Caco-2 (cell line): Measurements from ENCODE around the gene PPM1G. TPM values are rescaled to one million over a fixed set of nuclear protein-coding genes. Genes with fewer than 3 reads are reported as not detected.

Experiments used
- BruUV-seq: library from RNA; stranded (reverse); fragments of 400-500 nt; replicated peaks from 2 replicates; lab custom pipeline; 2021; lab: Mats Ljungman, UMichigan
- CTCF ChIA-PET: fragments of 300-600 bp; sonication (Branson Sonifier 250); formaldehyde crosslinking; loops from one replicate; lab custom pipeline; 2022; ENCODE audit warnings: antibody characterized with exemption; lab: Charles Lee
- POLR2A ChIA-PET: fragments of 300-600 bp; sonication (Branson Sonifier 250); formaldehyde crosslinking; loops from one replicate; lab custom pipeline; 2022; ENCODE audit warnings: antibody characterized with exemption; lab: Charles Lee
- DNase-seq, 2 experiments: peaks; one replicate each; pipeline versions ENCODE4 v3.0.0 to v3.0.0-alpha.2; 2020 to 2022
- H3K27me3 ChIP-seq: replicated peaks from 2 replicates; pipeline ENCODE4 v1.6.0; 2011; ENCODE audit warnings: low read length; ENCODE audit not compliant: control insufficient read depth, insufficient read depth
- H3K36me3 ChIP-seq: 2 replicates; pipeline ENCODE4 v1.5.1; 2011; ENCODE audit warnings: low read length; ENCODE audit not compliant: control insufficient read depth, insufficient read depth
- H3K4me1 ChIP-seq: fragments of 250-450 bp; sonication (Bioruptor Pico); 2 replicates; pipeline ENCODE4 v1.5.1; 2020; ENCODE audit warnings: mild to moderate bottlenecking
- H3K4me3 ChIP-seq: 2 replicates; pipeline ENCODE4 v1.5.1; 2011; ENCODE audit warnings: low read depth, mild to moderate bottlenecking, control low read depth, low read length
- H3K9me3 ChIP-seq: fragments of 250-450 bp; sonication (Bioruptor Pico); 2 replicates; pipeline ENCODE4 v1.5.1; 2020; ENCODE audit warnings: mild to moderate bottlenecking, moderate library complexity
- H3K27ac Mint-ChIP-seq: one replicate; pipeline ENCODE4 v1.8.0; 2022; ENCODE audit warnings: mixed read lengths; ENCODE audit not compliant: unreplicated experiment
- H3K27me3 Mint-ChIP-seq: one replicate; pipeline ENCODE4 v1.8.0; 2022; ENCODE audit warnings: mixed read lengths; ENCODE audit not compliant: insufficient read depth, unreplicated experiment
- H3K36me3 Mint-ChIP-seq: one replicate; pipeline ENCODE4 v1.8.0; 2022; ENCODE audit warnings: mild to moderate bottlenecking, mixed read lengths; ENCODE audit not compliant: insufficient read depth, unreplicated experiment
- H3K4me1 Mint-ChIP-seq: one replicate; pipeline ENCODE4 v1.8.0; 2022; ENCODE audit warnings: low read depth, mixed read lengths; ENCODE audit not compliant: unreplicated experiment
- H3K4me3 Mint-ChIP-seq: one replicate; pipeline ENCODE4 v1.8.0; 2022; ENCODE audit warnings: mild to moderate bottlenecking, moderate library complexity, mixed read lengths; ENCODE audit not compliant: unreplicated experiment
- H3K9me3 Mint-ChIP-seq: one replicate; pipeline ENCODE4 v1.8.0; 2022; ENCODE audit warnings: mixed read lengths; ENCODE audit not compliant: unreplicated experiment
- intact Hi-C: fragments of 100-400 bp; cut with micrococcal nuclease; formaldehyde crosslinking; loops from one replicate; pipeline ENCODE4 v1.10.0; 2022; ENCODE audit not compliant: unreplicated experiment
- total RNA-seq: library from RNA; stranded (reverse); gene quantifications from 2 replicates; pipeline ENCODE4 v1.2.3, GENCODE V29; 2022
- TF ChIP-seq, protein P1 (sequence below), 2 experiments: fragments of 200-600 bp in 1 of 2; IDR thresholded peaks; 1 replicate in 1 of 2; 2 replicates in 1 of 2; pipeline versions ENCODE4 v1.5.1 to v1.8.0; 2011 to 2022; ENCODE audit warnings: antibody characterized with exemption in 1 of 2, control low read depth in 1 of 2, inconsistent platforms in 1 of 2, low read depth in 1 of 2, low read length in 1 of 2, mild to moderate bottlenecking in 1 of 2, moderate library complexity in 1 of 2; ENCODE audit not compliant: insufficient read depth in 1 of 2, severe bottlenecking in 1 of 2, unreplicated experiment in 1 of 2

Gene PPM1G
- total RNA-seq, 1 experiment from 2014 or later, result 140 TPM

DNA sequence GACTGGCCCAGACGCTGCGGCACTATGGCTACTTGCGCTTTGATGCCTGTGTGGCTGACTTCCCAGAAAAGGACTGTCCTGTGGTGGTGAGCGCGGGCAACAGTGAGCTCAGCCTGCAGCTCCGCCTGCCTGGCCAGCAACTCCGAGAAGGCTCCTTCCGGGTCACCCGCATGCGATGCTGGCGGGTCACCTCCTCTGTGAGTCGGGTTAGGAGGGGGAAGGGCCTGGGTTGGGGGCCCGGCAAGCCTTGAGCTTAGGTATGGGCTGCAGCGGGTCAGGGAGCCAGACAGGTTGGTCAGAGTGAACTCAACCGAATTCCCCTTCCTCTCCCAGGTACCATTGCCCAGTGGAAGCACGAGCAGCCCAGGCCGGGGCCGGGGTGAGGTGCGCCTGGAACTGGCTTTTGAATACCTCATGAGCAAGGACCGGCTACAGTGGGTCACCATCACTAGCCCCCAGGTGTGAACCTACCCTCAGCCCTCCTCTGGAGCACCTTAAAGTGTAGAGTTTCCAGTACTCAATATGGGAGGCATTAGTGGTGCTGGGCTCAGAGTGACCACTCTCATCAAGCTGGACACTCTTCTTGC, 33.8 kb downstream of the PPM1G start:
- Mint-ChIP-seq H3K9me3 (no peaks in the 10 kb centered on the region), H3K27ac (no peak overlapping the region), H3K36me3 (peaks cover 94% of the 10 kb centered on the region), H3K4me3 (no peak overlapping the region), H3K4me1 (peaks cover 28% of the 10 kb centered on the region), H3K27me3 (no peaks in the 10 kb centered on the region)
- Histone ChIP-seq H3K4me3 (no peak overlapping the region), H3K9me3 (no peaks in the 10 kb centered on the region), H3K27me3 (no peaks in the 10 kb centered on the region), H3K36me3 (peaks cover 11% of the 10 kb centered on the region), H3K4me1 (peaks cover 23% of the 10 kb centered on the region)
- intact Hi-C loops, result no loop called here
- ChIA-PET CTCF (no interaction called here), POLR2A (interaction anchor here (0.5 kb wide), 1 partner anchor 296 kb away, joined by 3 read pairs; no protein-coding TSS in a partner anchor)
- TF ChIP-seq, protein P1, sequence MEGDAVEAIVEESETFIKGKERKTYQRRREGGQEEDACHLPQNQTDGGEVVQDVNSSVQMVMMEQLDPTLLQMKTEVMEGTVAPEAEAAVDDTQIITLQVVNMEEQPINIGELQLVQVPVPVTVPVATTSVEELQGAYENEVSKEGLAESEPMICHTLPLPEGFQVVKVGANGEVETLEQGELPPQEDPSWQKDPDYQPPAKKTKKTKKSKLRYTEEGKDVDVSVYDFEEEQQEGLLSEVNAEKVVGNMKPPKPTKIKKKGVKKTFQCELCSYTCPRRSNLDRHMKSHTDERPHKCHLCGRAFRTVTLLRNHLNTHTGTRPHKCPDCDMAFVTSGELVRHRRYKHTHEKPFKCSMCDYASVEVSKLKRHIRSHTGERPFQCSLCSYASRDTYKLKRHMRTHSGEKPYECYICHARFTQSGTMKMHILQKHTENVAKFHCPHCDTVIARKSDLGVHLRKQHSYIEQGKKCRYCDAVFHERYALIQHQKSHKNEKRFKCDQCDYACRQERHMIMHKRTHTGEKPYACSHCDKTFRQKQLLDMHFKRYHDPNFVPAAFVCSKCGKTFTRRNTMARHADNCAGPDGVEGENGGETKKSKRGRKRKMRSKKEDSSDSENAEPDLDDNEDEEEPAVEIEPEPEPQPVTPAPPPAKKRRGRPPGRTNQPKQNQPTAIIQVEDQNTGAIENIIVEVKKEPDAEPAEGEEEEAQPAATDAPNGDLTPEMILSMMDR (IDR thresholded peaks at IDR 0.05; ENCODE audit: insufficient read depth in 1 of 2, low read depth in 1 of 2, low read length in 1 of 2, severe bottlenecking in 1 of 2, unreplicated experiment in 1 of 2), result no peak
- no peak for DNase-seq
- no TSS peak for BruUV-seq

DNA sequence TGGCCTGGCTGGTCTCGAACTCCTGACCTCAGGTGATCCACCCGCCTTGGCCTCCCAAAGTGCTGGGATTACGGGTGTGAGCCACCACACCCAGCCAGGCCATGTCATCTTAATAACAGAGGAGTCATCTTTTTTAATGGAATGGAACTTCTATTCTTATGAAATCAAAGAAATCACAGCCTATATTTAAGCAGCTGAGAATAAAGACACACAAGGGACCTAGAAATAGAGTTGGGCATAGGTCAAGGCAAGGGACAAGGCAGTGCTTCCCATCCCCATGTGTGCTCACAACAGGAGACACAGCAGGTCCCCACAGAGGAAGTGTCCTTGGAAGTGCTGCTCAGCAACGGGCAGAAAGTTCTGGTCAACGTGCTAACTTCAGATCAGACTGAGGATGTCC, 35.8 kb downstream of the PPM1G start:
- Histone ChIP-seq H3K36me3 (peaks cover 11% of the 10 kb centered on the region), H3K9me3 (no peaks in the 10 kb centered on the region), H3K4me1 (peaks cover 17% of the 10 kb centered on the region), H3K27me3 (no peaks in the 10 kb centered on the region), H3K4me3 (no peak overlapping the region)
- Mint-ChIP-seq H3K9me3 (no peaks in the 10 kb centered on the region), H3K27ac (peak overlapping the region; percentile 32), H3K36me3 (peaks cover 89% of the 10 kb centered on the region), H3K4me3 (no peak overlapping the region), H3K4me1 (peaks cover 28% of the 10 kb centered on the region), H3K27me3 (no peaks in the 10 kb centered on the region)
- ChIA-PET CTCF (no interaction called here), POLR2A (no interaction called here)
- intact Hi-C loops, result no loop called here
- no peak for DNase-seq
- no TSS peak for BruUV-seq
- TF ChIP-seq, protein P1 (IDR thresholded peaks at IDR 0.05; ENCODE audit: insufficient read depth in 1 of 2, low read depth in 1 of 2, low read length in 1 of 2, severe bottlenecking in 1 of 2, unreplicated experiment in 1 of 2), result no peak

DNA sequence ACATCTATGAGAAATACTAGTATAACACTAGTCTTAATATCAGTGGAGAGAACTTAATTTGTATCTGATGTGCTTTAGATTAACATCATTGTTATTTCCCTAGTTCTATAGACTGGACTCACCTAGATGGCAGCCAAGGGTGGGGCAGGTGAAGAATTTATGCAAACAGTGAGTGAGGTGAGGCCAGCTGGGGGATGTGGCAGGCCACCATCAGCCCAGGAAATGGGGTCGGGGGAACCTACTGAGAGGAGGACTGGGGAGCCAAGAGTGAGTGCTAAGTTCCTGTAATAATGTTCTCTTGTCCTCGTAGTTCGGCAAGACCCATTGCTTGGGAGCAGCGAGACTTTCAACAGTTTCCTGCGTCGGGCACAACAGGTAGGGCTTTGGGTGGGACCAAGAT, 36.5 kb downstream of the PPM1G start:
- H3K4me3 Mint-ChIP-seq, result peak overlapping the region; percentile 2
- Histone ChIP-seq H3K36me3 (peaks cover 9% of the 10 kb centered on the region), H3K9me3 (no peaks in the 10 kb centered on the region), H3K27me3 (no peaks in the 10 kb centered on the region), H3K4me3 (no peak overlapping the region), H3K4me1 (peaks cover 17% of the 10 kb centered on the region)
- POLR2A ChIA-PET, result no interaction called here
- no peaks in the 10 kb centered on the region for H3K27me3 Mint-ChIP-seq
- peak overlapping the region; percentile 32 for H3K27ac Mint-ChIP-seq
- no TSS peak for BruUV-seq
- CTCF ChIA-PET, result no interaction called here
- no peaks in the 10 kb centered on the region for H3K9me3 Mint-ChIP-seq
- no peak for DNase-seq
- intact Hi-C loops, result no loop called here
- peaks cover 89% of the 10 kb centered on the region for H3K36me3 Mint-ChIP-seq
- H3K4me1 Mint-ChIP-seq, result peaks cover 31% of the 10 kb centered on the region
- TF ChIP-seq, protein P1 (IDR thresholded peaks at IDR 0.05; ENCODE audit: insufficient read depth in 1 of 2, low read depth in 1 of 2, low read length in 1 of 2, severe bottlenecking in 1 of 2, unreplicated experiment in 1 of 2), result no peak
